HG03558 (cell line): ENCODE results near the gene CYP4X1.
"Not testable (repeated sequence)": the region's sequence is repeated elsewhere in the genome, so short reads cannot be mapped to it uniquely, and the experiment has no call there.

Source experiments
- ATAC-seq: cut with Tn5 transposase; IDR thresholded peaks from one replicate; pipeline ENCODE4 v1.9.1; 2021; ENCODE audit warnings: moderate number of reproducible peaks; ENCODE audit not compliant: unreplicated experiment; ENCODE audit errors: extremely low read depth

The CYP4X1 gene

GRCh38 chr1:47067097-47067594, 43.7 kb downstream of the CYP4X1 start, which contains the start of gene CYP4Z1:
CYP4Z1 (plus strand) TSS chr1:47067231; CDS start chr1:47067491, 260 bp downstream.
- no peak for ATAC-seq

DNA sequence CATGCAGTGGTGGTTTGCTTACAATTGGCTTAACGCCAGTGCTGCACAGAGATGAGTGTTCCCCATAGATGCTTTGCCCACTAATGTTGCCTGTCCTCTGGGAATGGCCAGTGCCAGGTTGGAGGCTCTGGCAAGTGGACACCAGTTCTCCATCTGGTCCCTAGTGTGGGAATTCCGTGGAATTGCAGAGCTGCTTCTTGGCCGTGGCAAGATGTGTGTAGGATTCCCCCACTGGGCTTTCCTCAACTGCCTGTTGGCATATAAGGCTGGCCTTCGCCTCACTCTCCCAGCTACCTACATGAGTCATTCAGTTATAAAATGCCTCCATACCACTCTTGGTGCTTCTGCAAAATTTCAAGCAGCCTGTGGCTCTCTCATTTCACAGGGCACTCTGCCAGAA, 45.6 kb downstream of the CYP4X1 start:
- ATAC-seq: not testable (repeated sequence)

DNA sequence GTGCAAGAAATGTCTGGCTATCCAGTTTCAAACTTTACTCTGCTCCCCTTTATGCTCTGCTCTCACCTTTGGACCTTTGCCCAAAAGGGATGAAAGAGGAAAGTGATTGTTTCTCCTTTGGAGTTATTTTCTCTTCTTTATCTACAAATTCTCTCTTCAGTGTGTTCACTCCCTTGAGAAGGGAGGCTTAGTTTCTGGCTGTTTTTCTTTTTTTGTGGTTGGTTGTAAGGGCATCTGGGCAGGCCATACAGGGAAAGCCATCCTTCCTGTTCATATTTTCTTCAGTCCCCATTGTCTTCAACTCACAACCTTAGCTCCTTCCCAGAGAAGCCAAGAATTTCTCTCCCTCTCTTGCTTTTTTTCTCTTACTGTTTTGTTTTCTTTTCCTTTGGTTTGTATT, 46.0 kb downstream of the CYP4X1 start:
- not testable (repeated sequence) for ATAC-seq

DNA sequence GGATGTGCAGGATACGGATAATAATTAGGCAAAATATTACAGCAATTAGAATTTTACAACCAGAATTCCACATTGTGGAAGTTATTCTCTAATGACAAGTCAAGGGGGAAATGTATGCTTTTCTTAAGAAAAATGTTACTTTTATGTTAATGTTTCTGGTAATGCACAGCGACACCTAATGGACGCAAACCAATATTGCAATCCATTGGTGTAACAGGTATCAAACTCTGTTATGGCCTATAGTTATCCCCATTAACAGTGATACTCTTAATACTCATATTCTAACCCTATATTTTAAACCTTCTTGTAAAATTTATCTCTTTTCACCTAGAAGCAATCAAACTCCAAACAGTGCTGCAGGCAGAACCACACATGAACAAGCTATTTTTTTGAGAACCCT, 65.9 kb downstream of the CYP4X1 start:
- ATAC-seq: not testable (repeated sequence)

GRCh38 chr1:47091476-47091875, 68.0 kb downstream of the CYP4X1 start:
- ATAC-seq: not testable (repeated sequence)
